CD14-positive monocyte (primary cell): ENCODE measurements around the gene RFX2. TPM values are rescaled to one million over a fixed set of nuclear protein-coding genes. Genes with fewer than 3 reads are reported as not detected.
A peak's percentile ranks its signal among the peaks of the same experiment; 100 is the strongest.

ENCODE experiments used
- DNase-seq, 3 donors: peaks; one replicate each; pipeline ENCODE4 v3.0.0-alpha.2; 2011 to 2022
- H2AFZ ChIP-seq: 2 replicates; pipeline ENCODE4 v1.6.0; 2012; ENCODE audit warnings: mild to moderate bottlenecking, low read depth, low read length, inconsistent platforms; ENCODE audit not compliant: insufficient read depth, poor library complexity, severe bottlenecking
- H3K27ac ChIP-seq, 2 donors: 1 replicate in 1 of 2; 2 replicates in 1 of 2; pipeline ENCODE4 v1.5.1; 2012 to 2013; ENCODE audit warnings: low read length in 2 of 2, control low read depth in 1 of 2, inconsistent platforms in 1 of 2, low read depth in 1 of 2, mild to moderate bottlenecking in 1 of 2
- H3K27me3 ChIP-seq, 2 donors: one replicate each; pipeline versions ENCODE4 v1.6.0 to v1.6.1; 2011 to 2013; ENCODE audit warnings: low read length in 2 of 2; ENCODE audit not compliant: control insufficient read depth in 2 of 2, insufficient read depth in 2 of 2
- H3K36me3 ChIP-seq, 2 donors: replicated peaks in 1 of 2; 1 replicate in 1 of 2; 2 replicates in 1 of 2; pipeline versions ENCODE4 v1.5.1 to v1.6.1; 2012 to 2013; ENCODE audit warnings: low read length in 2 of 2, control low read depth in 1 of 2, inconsistent platforms in 1 of 2, mild to moderate bottlenecking in 1 of 2; ENCODE audit not compliant: insufficient read depth in 2 of 2, control insufficient read depth in 1 of 2
- H3K4me1 ChIP-seq, 2 donors: 1 replicate in 1 of 2; 2 replicates in 1 of 2; pipeline versions ENCODE4 v1.5.1 to v1.6.1; 2012 to 2013; ENCODE audit warnings: low read length in 2 of 2, control low read depth in 1 of 2, inconsistent platforms in 1 of 2, mild to moderate bottlenecking in 1 of 2, moderate library complexity in 1 of 2; ENCODE audit not compliant: insufficient read depth in 2 of 2, control insufficient read depth in 1 of 2
- H3K4me2 ChIP-seq: replicated peaks from 2 replicates; pipeline ENCODE3; 2012; ENCODE audit warnings: low read length, moderate library complexity, mild to moderate bottlenecking; ENCODE audit not compliant: poor library complexity, severe bottlenecking; ENCODE audit errors: extremely low read depth
- H3K4me3 ChIP-seq, 3 experiments: fragments of 200-600 bp in 1 of 3; sonication (generic) in 1 of 3; replicated peaks in 1 of 3; 1 replicate in 2 of 3; 2 replicates in 1 of 3; pipeline ENCODE4 v1.5.1; 2011 to 2013; ENCODE audit warnings: low read length in 3 of 3, mild to moderate bottlenecking in 3 of 3, control low read depth in 2 of 3, low read depth in 2 of 3, inconsistent platforms in 1 of 3, moderate library complexity in 1 of 3
- H3K79me2 ChIP-seq: 2 replicates; pipeline ENCODE4 v1.6.0; 2012; ENCODE audit warnings: mild to moderate bottlenecking, control low read depth, inconsistent platforms, low read length, moderate library complexity; ENCODE audit not compliant: insufficient read depth
- H3K9ac ChIP-seq: 2 replicates; pipeline ENCODE4 v1.6.0; 2017; ENCODE audit warnings: low read length, mild to moderate bottlenecking; ENCODE audit not compliant: insufficient read depth, poor library complexity, severe bottlenecking
- H3K9me3 ChIP-seq, 2 donors: replicated peaks in 1 of 2; 1 replicate in 1 of 2; 2 replicates in 1 of 2; pipeline versions ENCODE4 v1.5.1 to v1.6.1; 2012 to 2013; ENCODE audit warnings: low read length in 2 of 2, control low read depth in 1 of 2; ENCODE audit not compliant: control insufficient read depth in 1 of 2, insufficient read depth in 1 of 2
- H4K20me1 ChIP-seq: 2 replicates; pipeline ENCODE4 v1.6.0; 2012; ENCODE audit warnings: mild to moderate bottlenecking, low read length, control low read depth, moderate library complexity; ENCODE audit not compliant: insufficient read depth
- H3K27ac Mint-ChIP-seq, 7 donors: one replicate each; pipeline ENCODE4 v1.8.0; 2020; ENCODE audit warnings: mild to moderate bottlenecking in 7 of 7, mixed read lengths in 7 of 7, moderate library complexity in 6 of 7, inconsistent platforms in 2 of 7
- H3K27me3 Mint-ChIP-seq, 3 donors: one replicate each; pipeline ENCODE4 v1.8.0; 2021 to 2022; ENCODE audit warnings: low read depth in 3 of 3, mild to moderate bottlenecking in 3 of 3, mixed read lengths in 3 of 3, moderate library complexity in 3 of 3, inconsistent platforms in 1 of 3
- H3K36me3 Mint-ChIP-seq, 2 donors: one replicate each; pipeline ENCODE4 v1.8.0; 2020; ENCODE audit warnings: mixed read lengths in 2 of 2, inconsistent platforms in 1 of 2, mild to moderate bottlenecking in 1 of 2
- H3K4me1 Mint-ChIP-seq: one replicate; pipeline ENCODE4 v1.8.0; 2020; ENCODE audit warnings: mild to moderate bottlenecking, mixed read lengths
- H3K4me3 Mint-ChIP-seq, 2 donors: one replicate each; pipeline ENCODE4 v1.8.0; 2020; ENCODE audit warnings: mild to moderate bottlenecking in 2 of 2, mixed read lengths in 2 of 2, moderate library complexity in 1 of 2
- H3K9me3 Mint-ChIP-seq, 7 donors: one replicate each; pipeline ENCODE4 v1.8.0; 2020 to 2022; ENCODE audit warnings: mixed read lengths in 7 of 7, mild to moderate bottlenecking in 6 of 7, moderate library complexity in 6 of 7, inconsistent platforms in 2 of 7
- WGBS: methylation state at CpG from one replicate; pipeline ENCODE4 v1.1.5; 2013; ENCODE audit warnings: missing lambda C conversion rate; ENCODE audit not compliant: insufficient coverage; 5-methylcytosine and 5-hydroxymethylcytosine counted together
- intact Hi-C, 2 donors: fragments of 100-400 bp; cut with micrococcal nuclease; formaldehyde crosslinking; loops; one replicate each; pipeline versions ENCODE4 v1.15.0 to v1.15.1; 2023
- polyA plus RNA-seq, 3 donors: library from polyadenylated mRNA; depleted of rRNA in 1 of 3; unstranded in 2 of 3; stranded (reverse) in 1 of 3; fragments of 300-500 nt in 2 of 3; fragments of >200 nt in 1 of 3; fragmentation: Illumina TruSeq in 2 of 3; gene quantifications; 1 replicate in 2 of 3; 2 replicates in 1 of 3; pipeline ENCODE4 v1.2.3, GENCODE V29; 2012 to 2021
- TF ChIP-seq, protein P1 (sequence below): fragments of 200-600 bp; IDR thresholded peaks from one replicate; pipeline ENCODE4 v1.8.0; 2022; ENCODE audit warnings: antibody characterized with exemption, mild to moderate bottlenecking

RFX2 gene
- polyA plus RNA-seq, 3 donors, result 5.7 to 12.9 (median 8.7) TPM

DNA sequence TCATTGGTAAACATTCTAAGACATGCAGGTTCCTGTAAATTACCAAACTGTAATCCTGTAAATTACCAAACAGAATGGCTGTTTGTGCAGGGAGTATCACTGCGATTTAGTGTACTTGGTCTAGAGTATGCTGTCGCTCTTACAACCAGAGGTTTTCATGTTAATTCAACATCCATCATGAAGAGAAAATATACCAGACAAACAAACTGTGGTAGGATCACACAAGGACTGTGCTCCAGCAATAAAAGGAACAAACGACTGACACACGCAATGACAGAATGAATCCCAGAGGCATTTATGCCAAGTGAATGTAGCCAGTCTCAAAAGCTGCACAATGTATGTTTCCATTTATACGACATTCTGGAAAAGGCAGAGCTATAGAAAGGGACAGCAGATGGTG is 31.2 kb downstream of the RFX2 start:
- peaks cover 13 to 17% of the 10 kb centered on the region in 2 donors for H3K4me1 ChIP-seq
- 89% methylated on average over 3 of the region's 5 CpGs for WGBS
- H2AFZ ChIP-seq, result no peak overlapping the region
- H4K20me1 ChIP-seq, result no peaks in the 10 kb centered on the region
- TF ChIP-seq, protein P1, sequence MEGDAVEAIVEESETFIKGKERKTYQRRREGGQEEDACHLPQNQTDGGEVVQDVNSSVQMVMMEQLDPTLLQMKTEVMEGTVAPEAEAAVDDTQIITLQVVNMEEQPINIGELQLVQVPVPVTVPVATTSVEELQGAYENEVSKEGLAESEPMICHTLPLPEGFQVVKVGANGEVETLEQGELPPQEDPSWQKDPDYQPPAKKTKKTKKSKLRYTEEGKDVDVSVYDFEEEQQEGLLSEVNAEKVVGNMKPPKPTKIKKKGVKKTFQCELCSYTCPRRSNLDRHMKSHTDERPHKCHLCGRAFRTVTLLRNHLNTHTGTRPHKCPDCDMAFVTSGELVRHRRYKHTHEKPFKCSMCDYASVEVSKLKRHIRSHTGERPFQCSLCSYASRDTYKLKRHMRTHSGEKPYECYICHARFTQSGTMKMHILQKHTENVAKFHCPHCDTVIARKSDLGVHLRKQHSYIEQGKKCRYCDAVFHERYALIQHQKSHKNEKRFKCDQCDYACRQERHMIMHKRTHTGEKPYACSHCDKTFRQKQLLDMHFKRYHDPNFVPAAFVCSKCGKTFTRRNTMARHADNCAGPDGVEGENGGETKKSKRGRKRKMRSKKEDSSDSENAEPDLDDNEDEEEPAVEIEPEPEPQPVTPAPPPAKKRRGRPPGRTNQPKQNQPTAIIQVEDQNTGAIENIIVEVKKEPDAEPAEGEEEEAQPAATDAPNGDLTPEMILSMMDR, result no peak
- H3K27ac Mint-ChIP-seq, result no peak overlapping the region
- no peak overlapping the region for H3K9ac ChIP-seq
- no peaks in the 10 kb centered on the region for H3K79me2 ChIP-seq
- no peak overlapping the region for H3K4me3 Mint-ChIP-seq
- no peak overlapping the region for H3K4me3 ChIP-seq
- intact Hi-C loops, result no loop called here
- peaks cover 22% of the 10 kb centered on the region for H3K4me1 Mint-ChIP-seq
- no peak for DNase-seq
- H3K9me3 ChIP-seq, result no peaks in the 10 kb centered on the region
- peaks cover 0 to 2% (median 0%) of the 10 kb centered on the region in 7 donors for H3K9me3 Mint-ChIP-seq
- no peak overlapping the region for H3K27ac ChIP-seq
- H3K36me3 Mint-ChIP-seq, result peaks cover 5 to 11% of the 10 kb centered on the region in 2 donors
- H3K4me2 ChIP-seq, result no peak overlapping the region
- H3K27me3 Mint-ChIP-seq, result peaks cover 0 to 7% (median 0%) of the 10 kb centered on the region in 3 donors
- no peaks in the 10 kb centered on the region for H3K27me3 ChIP-seq
- no peaks in the 10 kb centered on the region for H3K36me3 ChIP-seq

DNA sequence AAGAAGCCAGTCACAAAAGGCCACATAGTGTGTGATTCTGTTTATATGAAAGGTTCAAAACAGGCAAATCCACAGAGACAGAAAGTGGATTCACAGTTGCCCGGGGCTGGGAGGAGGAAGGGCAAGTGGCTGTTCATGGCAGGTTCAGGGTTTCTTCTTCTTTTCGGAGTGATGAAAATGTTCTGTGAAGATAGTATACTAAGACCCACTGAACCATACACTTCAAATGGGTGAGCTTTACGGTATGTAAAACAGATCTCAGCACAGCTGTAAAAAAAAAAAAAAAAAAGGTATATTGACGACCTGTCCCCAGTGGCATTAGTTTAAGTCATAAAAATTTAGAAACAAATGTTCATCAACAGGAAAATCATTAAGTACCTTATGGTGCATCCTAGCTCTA is 32.2 kb downstream of the RFX2 start:
- Mint-ChIP-seq H3K9me3 (peaks cover 0 to 2% (median 0%) of the 10 kb centered on the region in 7 donors), H3K4me1 (peaks cover 22% of the 10 kb centered on the region), H3K36me3 (peaks cover 8 to 14% of the 10 kb centered on the region in 2 donors), H3K27me3 (peaks cover 0 to 7% (median 0%) of the 10 kb centered on the region in 3 donors), H3K27ac (peak overlapping the region in 1 of 7 donors; percentile 69), H3K4me3 (no peak overlapping the region)
- Histone ChIP-seq H3K9me3 (no peaks in the 10 kb centered on the region), H3K4me2 (no peak overlapping the region), H3K4me1 (peaks cover 13 to 17% of the 10 kb centered on the region in 2 donors), H2AFZ (no peak overlapping the region), H3K36me3 (no peaks in the 10 kb centered on the region), H4K20me1 (no peaks in the 10 kb centered on the region), H3K9ac (no peak overlapping the region), H3K79me2 (no peaks in the 10 kb centered on the region), H3K27ac (no peak overlapping the region), H3K27me3 (no peaks in the 10 kb centered on the region), H3K4me3 (no peak overlapping the region)
- TF ChIP-seq, protein P1, result no peak
- 67% methylated on average over 1 of the region's 4 CpGs for WGBS
- intact Hi-C loops, result no loop called here
- DNase-seq, result no peak
